Thyroid gland (tissue), 4 donors: ENCODE results near the gene DHRS11.

Experiments
- CTCF ChIP-seq, 6 experiments: fragments of 200-600 bp in 3 of 6; fragments of 450-650 bp in 3 of 6; sonication (generic) in 3 of 6; IDR thresholded peaks; one replicate each; pipeline ENCODE4 v1.5.1; 2016 to 2019; ENCODE audit warnings: antibody characterized with exemption in 6 of 6, mild to moderate bottlenecking in 2 of 6, inconsistent platforms in 1 of 6, moderate library complexity in 1 of 6
- POLR2A ChIP-seq, 2 donors: fragments of 450-650 bp; IDR thresholded peaks; one replicate each; pipeline ENCODE4 v1.6.1; 2017; ENCODE audit warnings: antibody characterized with exemption in 2 of 2, mild to moderate bottlenecking in 2 of 2, moderate library complexity in 1 of 2

DNA sequence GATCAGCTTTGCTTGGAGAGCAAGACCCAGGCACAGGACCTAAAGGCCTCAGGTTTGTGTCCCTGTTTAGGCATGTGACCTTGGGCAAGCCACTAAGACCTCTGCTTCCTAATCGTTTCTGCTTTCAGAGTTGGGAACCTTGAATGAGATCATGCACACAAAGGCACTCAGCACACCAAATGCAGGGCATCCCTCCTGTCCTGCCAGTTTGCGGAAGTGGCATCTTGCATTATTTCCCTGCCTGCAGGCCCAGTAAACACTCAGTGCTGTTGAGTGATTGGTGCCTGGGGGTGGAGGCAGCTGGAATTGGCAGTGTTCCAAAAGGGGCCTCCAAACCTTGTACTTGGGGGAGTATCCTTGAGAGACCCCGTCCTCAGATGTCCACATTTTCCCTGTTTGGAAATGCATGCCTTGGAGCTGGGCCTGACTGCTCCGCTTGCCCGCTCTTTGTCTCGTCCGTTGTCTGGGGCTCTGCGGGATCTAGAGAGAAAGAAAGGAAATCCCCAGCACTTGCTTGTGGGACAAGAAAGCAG is 38.4 kb downstream of the DHRS11 start:
- TF ChIP-seq CTCF (IDR thresholded peaks at IDR 0.05) (no peak), POLR2A (IDR thresholded peaks at IDR 0.05) (no peak)
